Activated CD8-positive, alpha-beta T cell treated with anti-CD3 and anti-CD28 coated beads for 36 hours (primary cell): Measurements from ENCODE around the gene SLC4A1. TPM values are rescaled to one million over a fixed set of nuclear protein-coding genes. Genes with fewer than 3 reads are reported as not detected.
A peak's percentile ranks its signal among the peaks of the same experiment; 100 is the strongest.

ENCODE experiments used
- ATAC-seq: fragments of 200-7000 bp; cut with Tn5 transposase; one replicate; pipeline ENCODE4 v1.10.0; 2021; ENCODE audit warnings: mild to moderate bottlenecking, moderate library complexity
- CTCF ChIA-PET: fragments of 350-600 bp; sonication (Branson Sonifier 250); formaldehyde crosslinking; loops from one replicate; lab custom pipeline; 2021; ENCODE audit warnings: antibody characterized with exemption; lab: Charles Lee
- POLR2A ChIA-PET: fragments of 350-600 bp; sonication (Branson Sonifier 250); formaldehyde crosslinking; loops from one replicate; lab custom pipeline; 2021; ENCODE audit warnings: antibody characterized with exemption; lab: Charles Lee
- DNase-seq: peaks from one replicate; pipeline ENCODE4 v3.0.0-alpha.2; 2020
- H3K27ac Mint-ChIP-seq: one replicate; pipeline ENCODE4 v1.8.0; 2021; ENCODE audit warnings: mild to moderate bottlenecking, mixed read lengths
- H3K27me3 Mint-ChIP-seq: one replicate; pipeline ENCODE4 v1.8.0; 2021; ENCODE audit warnings: mixed read lengths
- H3K36me3 Mint-ChIP-seq: one replicate; pipeline ENCODE4 v1.8.0; 2021; ENCODE audit warnings: low read depth, mixed read lengths
- H3K4me1 Mint-ChIP-seq: one replicate; pipeline ENCODE4 v1.8.0; 2021; ENCODE audit warnings: low read depth, mixed read lengths
- H3K4me3 Mint-ChIP-seq: one replicate; pipeline ENCODE4 v1.8.0; 2021; ENCODE audit warnings: mild to moderate bottlenecking, moderate library complexity, mixed read lengths
- H3K9me3 Mint-ChIP-seq: one replicate; pipeline ENCODE4 v1.8.0; 2021; ENCODE audit warnings: mixed read lengths
- intact Hi-C: fragments of 100-400 bp; cut with micrococcal nuclease; formaldehyde crosslinking; loops from one replicate; pipeline ENCODE4 v1.10.0; 2022
- total RNA-seq, 2 experiments: library from RNA; stranded (reverse); gene quantifications; one replicate each; pipeline ENCODE4 v1.2.3, GENCODE V29; 2021
- TF ChIP-seq, protein P1 (sequence below): fragments of 200-600 bp; IDR thresholded peaks from one replicate; pipeline ENCODE4 v1.8.0; 2022; ENCODE audit warnings: antibody characterized with exemption, mild to moderate bottlenecking

SLC4A1 gene
- total RNA-seq, 2 experiments from 2014 or later = not detected

DNA sequence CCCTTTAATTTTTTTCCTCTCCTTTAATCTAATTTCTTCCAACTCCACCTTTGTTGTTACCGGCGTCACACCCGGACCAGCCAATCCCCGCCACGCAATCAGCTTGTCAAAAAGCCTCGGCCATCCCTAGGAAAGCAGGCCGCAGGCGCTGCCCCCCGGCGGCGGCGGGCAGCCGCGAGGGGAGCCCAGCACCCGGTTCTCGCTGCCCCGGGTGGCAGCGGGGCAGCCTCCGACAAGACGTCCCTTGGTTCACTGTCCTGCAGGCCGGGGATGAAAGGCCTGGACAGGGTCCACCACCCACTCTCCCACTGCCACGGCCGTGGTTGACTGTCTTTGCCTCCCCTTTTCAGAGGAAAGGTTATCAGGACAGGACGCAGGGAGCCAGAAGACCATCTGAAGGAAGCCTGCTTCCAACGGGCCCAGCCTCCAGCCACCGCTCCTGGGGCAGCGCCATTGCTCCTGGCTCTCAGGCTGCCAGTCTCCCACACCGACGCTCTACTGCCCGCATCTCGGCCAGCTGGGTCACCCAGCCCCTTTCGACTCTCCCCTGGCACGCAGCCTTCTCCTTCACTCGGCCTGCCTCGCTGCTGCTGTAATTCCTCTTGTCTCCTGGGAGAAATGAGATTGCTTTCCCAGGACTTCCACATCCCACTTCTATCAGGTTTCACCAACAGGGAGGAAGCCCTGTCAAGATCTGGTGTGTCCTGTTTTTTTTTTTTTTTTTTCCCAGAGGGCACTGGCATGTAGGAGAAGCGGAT, 45.6 kb downstream of the SLC4A1 start:
- H3K4me3 Mint-ChIP-seq = peak overlapping the region; percentile 86
- TF ChIP-seq, protein P1, sequence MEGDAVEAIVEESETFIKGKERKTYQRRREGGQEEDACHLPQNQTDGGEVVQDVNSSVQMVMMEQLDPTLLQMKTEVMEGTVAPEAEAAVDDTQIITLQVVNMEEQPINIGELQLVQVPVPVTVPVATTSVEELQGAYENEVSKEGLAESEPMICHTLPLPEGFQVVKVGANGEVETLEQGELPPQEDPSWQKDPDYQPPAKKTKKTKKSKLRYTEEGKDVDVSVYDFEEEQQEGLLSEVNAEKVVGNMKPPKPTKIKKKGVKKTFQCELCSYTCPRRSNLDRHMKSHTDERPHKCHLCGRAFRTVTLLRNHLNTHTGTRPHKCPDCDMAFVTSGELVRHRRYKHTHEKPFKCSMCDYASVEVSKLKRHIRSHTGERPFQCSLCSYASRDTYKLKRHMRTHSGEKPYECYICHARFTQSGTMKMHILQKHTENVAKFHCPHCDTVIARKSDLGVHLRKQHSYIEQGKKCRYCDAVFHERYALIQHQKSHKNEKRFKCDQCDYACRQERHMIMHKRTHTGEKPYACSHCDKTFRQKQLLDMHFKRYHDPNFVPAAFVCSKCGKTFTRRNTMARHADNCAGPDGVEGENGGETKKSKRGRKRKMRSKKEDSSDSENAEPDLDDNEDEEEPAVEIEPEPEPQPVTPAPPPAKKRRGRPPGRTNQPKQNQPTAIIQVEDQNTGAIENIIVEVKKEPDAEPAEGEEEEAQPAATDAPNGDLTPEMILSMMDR = no peak
- H3K27ac Mint-ChIP-seq = peak overlapping the region; percentile 89
- peaks cover 4% of the 10 kb centered on the region for H3K4me1 Mint-ChIP-seq
- ChIA-PET CTCF (interaction anchor here (0.7 to 5.0 kb wide), 9 partner anchors 12 to 123 kb away, joined by 3 to 53 read pairs (median 3); no protein-coding TSS in a partner anchor), POLR2A (interaction anchor here (0.6 to 8.1 kb wide), 13 partner anchors 9 to 1675 kb away, joined by 3 to 58 read pairs (median 13); partner anchors contain the start of genes ATXN7L3, SLC25A39 and TMUB2)
- no peak for ATAC-seq
- peak; percentile 76 for DNase-seq
- no peaks in the 10 kb centered on the region for H3K27me3 Mint-ChIP-seq
- H3K9me3 Mint-ChIP-seq = no peaks in the 10 kb centered on the region
- peaks cover 12% of the 10 kb centered on the region for H3K36me3 Mint-ChIP-seq
- intact Hi-C loops = no loop called here

DNA sequence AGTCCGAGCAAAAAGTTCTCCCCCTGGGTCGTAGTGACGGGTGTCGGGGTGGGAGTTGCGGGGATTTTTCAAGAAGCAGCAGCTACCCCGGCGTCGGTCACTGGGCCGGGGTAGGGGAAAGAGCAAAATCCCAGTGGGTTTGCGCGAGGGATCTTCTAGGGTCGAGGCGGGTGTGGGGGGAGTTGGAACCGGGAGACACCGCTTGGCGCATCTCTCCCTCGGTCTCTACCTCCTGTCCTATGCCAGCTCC, 46.1 kb downstream of the SLC4A1 start:
- DNase-seq = no peak
- POLR2A ChIA-PET = interaction anchor here (0.6 to 8.1 kb wide), 14 partner anchors 9 to 1676 kb away, joined by 3 to 58 read pairs (median 10); partner anchors contain the start of genes ATXN7L3, SLC25A39 and TMUB2

DNA sequence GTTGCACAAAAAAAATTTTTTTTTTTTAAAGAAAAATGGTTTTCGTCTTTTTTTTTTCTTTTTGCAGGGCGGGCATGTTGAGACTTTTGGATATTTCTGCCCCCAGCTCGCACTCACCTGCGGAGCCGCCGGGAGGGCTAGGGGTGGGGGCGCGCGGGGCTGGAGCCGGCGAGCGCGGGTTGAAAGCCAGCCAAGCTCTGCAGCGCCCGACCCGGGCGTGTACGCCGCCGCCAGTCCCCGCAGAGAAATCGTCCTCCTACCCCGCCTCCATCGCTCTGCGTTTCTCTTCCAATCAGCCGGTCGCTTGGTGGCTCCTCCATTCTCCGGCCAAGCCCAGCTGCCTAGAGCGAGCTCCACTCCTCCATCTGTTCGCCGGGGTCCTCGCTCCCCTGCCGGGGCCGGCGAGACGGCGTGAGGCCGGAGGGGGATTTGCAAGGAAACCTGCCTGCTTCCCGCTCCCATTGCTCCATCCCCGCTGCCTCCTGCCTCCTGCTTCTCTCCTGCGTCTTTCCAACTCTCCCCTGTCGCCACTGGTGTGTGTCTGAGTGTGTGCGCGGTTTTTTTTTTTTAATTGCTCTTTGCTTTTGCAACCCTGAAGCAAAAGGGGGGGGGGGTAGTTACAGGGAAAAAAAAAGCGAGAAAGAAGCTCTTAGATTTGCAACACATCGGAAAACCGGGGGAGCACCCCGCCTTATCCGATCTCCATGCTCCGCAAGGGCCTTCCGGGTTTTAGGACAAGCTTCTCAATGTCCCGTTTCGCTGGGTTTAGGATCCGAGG, 46.7 kb downstream of the SLC4A1 start:
- ChIA-PET POLR2A (interaction anchor here (0.6 to 8.1 kb wide), 20 partner anchors 10 to 1676 kb away, joined by 3 to 58 read pairs (median 4); partner anchors contain the start of genes ATXN7L3, SLC25A39 and TMUB2), CTCF (interaction anchor here (0.7 to 5.0 kb wide), 13 partner anchors 12 to 133 kb away, joined by 3 to 53 read pairs (median 3); no protein-coding TSS in a partner anchor)
- ATAC-seq (peak; percentile 11), DNase-seq (peak; percentile 76)
- TF ChIP-seq, protein P1 = no peak
- H3K4me1 Mint-ChIP-seq = peaks cover 9% of the 10 kb centered on the region
- peaks cover 23% of the 10 kb centered on the region for H3K36me3 Mint-ChIP-seq
- intact Hi-C loops = no loop called here
- peak overlapping the region; percentile 86 for H3K4me3 Mint-ChIP-seq
- H3K27me3 Mint-ChIP-seq = no peaks in the 10 kb centered on the region
- peak overlapping the region; percentile 89 for H3K27ac Mint-ChIP-seq
- H3K9me3 Mint-ChIP-seq = no peaks in the 10 kb centered on the region

More for the DNA sequence above, 46.1 kb downstream of the SLC4A1 start:
- H3K27me3 Mint-ChIP-seq = no peaks in the 10 kb centered on the region
- ATAC-seq = no peak
- peak overlapping the region; percentile 86 for H3K4me3 Mint-ChIP-seq
- CTCF ChIA-PET = interaction anchor here (0.7 to 5.0 kb wide), 11 partner anchors 12 to 133 kb away, joined by 3 to 53 read pairs (median 3); no protein-coding TSS in a partner anchor
- TF ChIP-seq, protein P1 = no peak
- H3K27ac Mint-ChIP-seq = peak overlapping the region; percentile 89
- H3K36me3 Mint-ChIP-seq = peaks cover 17% of the 10 kb centered on the region
- H3K9me3 Mint-ChIP-seq = no peaks in the 10 kb centered on the region
- peaks cover 4% of the 10 kb centered on the region for H3K4me1 Mint-ChIP-seq
- intact Hi-C loops = no loop called here

DNA sequence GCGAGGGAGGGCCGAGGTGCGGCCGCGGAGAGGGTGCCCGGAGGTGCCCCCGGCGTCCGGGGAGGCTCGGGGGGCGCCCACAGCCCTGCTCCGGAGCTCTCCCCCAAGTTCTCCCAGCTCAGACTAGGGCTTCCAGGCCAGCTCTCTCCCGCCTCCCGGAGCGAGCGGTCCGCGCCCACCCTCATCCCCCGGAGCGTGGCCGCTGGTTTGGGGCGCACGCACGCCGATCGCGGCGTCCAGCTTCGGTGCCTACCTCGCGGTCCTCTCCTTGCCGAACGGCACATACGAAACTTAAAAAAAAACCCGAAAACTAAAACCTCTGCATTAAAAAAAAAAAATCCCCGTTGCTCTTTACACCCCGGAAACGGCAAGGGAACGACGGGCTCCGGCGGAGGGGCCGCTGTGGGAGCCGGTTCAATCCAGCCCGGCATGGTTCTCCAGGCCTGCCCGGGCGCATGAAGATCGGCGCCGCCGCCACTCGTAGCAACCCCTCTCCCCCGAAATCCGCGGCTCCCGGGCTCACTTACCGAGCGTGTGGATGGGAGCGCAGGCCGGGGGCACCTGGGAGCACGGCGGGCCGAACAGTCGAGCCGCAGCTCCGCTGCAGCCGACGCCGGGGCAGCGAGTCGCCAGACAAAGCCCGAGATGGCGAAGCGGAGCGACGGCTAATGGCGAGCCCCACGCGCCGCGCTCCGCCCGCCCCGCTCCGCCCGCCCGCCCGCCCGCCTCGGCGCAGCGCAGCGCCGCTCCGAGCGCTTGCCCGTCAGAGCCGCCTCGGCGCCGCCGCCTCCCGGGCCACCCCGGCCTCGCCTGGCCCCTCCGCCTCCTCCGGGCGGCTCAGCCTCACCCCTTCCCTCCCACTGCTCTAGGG, 47.5 kb downstream of the SLC4A1 start:
- Mint-ChIP-seq H3K4me1 (peaks cover 18% of the 10 kb centered on the region), H3K9me3 (no peaks in the 10 kb centered on the region), H3K36me3 (peaks cover 31% of the 10 kb centered on the region), H3K27me3 (no peaks in the 10 kb centered on the region), H3K4me3 (peak overlapping the region; percentile 86), H3K27ac (peak overlapping the region; percentile 96)
- peak; percentile 7 for ATAC-seq
- CTCF ChIA-PET = interaction anchor here (1.2 to 5.0 kb wide), 8 partner anchors 11 to 134 kb away, joined by 3 to 53 read pairs (median 5); no protein-coding TSS in a partner anchor
- TF ChIP-seq, protein P1 = no peak
- peak; percentile 72 for DNase-seq
- POLR2A ChIA-PET = interaction anchor here (0.8 to 8.1 kb wide), 16 partner anchors 10 to 155 kb away, joined by 3 to 58 read pairs (median 9); partner anchors contain the start of genes ATXN7L3, SLC25A39 and TMUB2
- intact Hi-C loops = no loop called here
